ENCODE results near the gene FBXL16.

The FBXL16 gene

DNA sequence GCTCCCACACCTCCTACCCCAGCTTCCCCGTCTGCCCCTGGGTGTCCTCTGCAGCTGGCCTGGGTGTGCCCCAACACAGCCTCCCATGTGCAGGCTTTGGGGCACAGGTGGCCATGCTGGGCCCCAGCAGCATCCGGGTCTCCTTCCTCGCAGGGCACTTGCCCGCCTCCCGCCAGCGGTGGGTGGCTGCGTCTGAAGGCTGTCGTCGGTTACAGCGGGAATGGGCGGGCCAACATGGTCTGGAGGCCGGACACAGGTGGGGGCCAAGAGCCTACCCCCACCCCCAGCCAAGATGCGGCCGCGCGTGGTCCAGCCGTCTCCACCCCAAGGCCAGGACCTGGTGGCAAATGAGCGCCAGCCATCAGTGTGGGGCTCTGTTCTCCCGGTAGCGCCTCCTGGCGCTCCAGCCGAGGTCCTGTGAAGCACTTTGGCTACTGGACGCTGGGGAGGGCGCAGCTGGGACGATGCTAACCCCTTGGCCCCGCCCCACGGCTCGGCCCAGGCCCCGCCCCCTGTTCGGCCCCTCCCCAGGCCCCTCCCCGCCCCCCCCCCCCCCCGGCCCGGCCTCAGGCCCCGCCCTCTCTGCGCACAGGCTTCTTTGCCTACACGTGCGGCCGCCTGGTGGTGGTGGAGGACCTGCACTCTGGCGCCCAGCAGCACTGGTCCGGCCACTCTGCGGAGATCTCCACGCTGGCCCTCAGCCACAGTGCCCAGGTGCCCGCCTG, 45.0 kb downstream of the FBXL16 start:
- peak; percentile 51 for DNase-seq (ENCODE audit: low read depth)

DNA sequence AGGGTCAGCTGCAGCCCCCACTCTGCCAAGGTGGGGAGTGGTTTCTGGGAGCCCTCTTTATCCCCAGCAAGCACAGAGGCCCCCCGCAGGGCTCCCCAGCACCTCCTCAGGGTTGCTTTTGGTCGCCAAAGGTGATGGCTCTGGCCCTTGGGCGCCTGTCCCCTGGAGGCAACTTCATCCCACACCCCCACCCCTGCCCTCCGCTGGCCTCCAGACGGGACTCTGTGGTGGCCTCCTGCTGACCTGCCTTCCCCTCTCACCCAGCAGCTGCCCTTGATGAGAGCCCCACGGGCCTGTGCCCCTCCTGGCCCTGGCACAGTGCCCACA, 45.5 kb downstream of the FBXL16 start:
- DNase-seq (ENCODE audit: low read depth): no peak

DNA sequence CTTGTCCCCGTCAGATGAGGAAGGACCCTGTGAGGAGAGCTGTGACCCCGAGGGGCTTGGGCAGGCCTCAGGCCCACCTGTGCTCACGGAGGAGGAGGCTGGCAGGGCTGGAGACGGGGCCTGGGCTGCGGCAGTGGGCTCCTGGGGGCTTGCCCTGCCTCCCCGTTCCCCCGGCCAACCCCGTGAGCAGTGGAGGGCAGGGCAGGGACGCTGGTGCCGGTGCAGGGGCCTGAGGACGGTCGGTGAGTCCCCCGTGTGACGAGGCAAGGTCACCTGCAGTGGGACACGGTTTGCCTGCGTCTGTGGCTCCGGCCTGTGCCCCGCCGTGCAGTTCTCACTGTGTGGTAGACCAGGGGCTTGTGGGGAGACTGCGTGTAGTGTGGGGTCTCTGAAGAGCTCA, 46.0 kb downstream of the FBXL16 start:
- no peak for DNase-seq (ENCODE audit: low read depth)

DNA sequence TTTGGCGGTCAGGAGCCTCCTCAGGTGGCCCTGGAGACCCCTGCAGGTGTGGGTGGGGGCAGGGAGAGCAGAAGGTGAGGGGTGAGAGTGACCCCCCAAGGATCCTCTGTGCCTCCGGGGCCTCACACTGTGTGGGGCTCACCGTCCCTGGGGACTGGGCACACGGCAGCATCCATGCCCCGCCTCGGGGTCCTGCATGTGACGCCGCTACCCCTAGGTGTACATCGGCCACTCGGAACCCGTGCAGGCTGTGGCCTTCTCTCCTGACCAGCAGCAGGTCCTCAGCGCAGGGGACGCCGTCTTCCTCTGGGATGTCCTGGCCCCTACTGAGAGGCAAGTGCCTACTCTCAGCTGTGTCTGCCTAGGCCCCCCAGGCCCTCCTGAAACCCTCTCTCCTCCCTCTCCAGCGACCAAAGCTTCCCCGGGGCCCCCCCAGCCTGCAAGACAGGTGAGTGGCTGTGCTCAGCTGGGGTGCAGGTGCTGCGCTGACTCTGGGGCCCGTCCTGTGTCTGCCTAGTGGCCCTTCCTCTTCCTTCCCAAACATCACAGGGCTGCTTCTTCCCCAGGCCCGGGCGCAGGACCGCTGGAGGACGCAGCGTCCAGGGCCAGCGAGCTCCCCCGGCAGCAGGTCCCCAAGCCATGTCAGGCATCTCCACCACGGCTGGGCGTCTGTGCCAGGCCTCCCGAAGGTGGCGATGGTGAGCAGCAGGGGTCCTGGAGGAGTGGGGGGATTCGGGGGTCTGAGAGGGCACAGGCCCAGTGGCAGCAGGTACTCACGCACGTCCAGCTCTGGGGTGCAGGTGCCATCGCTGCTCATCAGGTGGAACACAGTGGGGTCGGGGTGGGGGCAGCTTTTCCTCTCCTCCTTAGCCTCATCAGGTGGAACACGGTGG, 46.7 kb downstream of the FBXL16 start:
- no peak for DNase-seq (ENCODE audit: low read depth)

DNA sequence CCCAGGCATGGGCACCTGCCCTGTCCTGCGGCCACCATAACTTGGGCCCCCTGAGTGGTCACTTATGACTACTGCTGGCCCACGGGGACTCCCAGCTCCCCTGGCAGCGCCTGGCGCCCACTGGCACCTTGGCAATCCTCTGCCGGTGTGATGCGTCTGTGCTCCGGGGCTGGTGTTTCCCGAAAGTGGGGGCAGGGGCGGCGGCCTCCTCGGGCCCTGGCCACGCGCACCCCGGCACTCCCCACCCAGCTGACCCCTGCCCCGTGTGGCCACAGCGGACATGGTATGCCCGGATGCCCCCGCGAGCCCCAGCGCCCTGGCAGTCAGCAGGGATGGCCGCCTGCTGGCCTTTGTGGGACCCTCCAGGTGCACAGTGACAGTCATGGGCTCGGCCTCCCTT, 48.1 kb downstream of the FBXL16 start:
- no peak for DNase-seq (ENCODE audit: low read depth)

DNA sequence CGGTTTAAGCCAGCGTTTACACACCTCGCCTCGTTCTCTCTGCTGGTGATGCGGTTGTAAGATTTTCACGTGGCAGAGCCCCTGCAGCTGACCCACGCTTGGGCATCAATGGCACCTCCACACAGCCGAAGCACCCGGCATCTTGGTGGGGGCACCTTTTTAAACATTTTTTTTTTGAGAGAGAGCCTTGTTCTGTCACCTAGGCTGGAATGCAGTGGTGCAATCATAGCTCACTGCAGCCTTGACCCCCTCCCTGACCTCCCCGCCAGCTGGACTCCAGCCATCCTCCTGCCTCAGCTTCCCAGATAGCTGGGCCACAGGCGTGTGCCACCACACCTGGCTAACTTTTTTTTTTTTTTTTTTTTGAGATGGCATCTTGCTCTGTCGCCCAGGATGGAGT, 51.6 kb downstream of the FBXL16 start:
- DNase-seq (ENCODE audit: low read depth): no peak

DNA sequence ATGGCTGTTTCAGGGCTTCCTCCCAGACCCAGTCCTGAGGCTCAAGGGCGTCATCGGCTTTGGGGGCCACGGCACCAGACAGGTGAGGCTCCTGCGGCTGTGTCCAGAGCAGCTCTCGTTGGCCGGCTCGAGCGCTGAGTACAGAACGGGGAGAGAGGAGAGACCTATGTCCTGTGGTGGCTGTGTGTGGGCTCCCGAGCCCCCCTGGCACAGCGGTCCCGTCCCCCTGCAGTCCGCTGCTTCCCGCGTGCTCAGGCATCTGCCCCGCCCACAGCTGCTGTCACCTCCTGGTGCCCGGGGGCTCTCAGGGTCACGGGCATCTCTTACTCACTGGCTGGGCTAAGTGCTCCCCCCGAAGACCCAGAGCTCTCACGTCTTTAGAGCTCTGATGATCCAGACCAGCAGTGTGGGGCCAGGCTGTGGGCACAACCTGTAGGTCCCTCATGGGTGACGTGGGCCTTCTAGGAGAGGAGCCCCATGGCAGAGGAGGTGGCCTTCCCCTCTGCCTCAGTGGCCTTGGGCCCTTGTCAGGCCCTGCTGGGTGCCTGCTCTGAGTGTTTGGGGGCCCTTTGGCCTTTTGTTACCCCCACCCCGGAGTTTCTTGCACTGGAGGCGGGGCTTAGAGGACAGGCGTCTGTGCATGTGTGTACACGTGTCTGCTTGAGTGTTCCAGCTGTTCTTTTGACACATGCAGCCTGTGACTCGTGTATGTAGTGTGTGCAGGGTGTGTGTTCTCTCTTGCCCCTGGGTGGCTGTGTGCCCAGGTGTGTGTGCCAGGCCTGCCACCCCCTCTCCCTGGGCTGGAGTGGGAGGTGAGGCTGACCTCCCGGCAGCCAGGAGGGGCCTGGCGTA, 52.9 kb downstream of the FBXL16 start:
- DNase-seq (ENCODE audit: low read depth): no peak

DNA sequence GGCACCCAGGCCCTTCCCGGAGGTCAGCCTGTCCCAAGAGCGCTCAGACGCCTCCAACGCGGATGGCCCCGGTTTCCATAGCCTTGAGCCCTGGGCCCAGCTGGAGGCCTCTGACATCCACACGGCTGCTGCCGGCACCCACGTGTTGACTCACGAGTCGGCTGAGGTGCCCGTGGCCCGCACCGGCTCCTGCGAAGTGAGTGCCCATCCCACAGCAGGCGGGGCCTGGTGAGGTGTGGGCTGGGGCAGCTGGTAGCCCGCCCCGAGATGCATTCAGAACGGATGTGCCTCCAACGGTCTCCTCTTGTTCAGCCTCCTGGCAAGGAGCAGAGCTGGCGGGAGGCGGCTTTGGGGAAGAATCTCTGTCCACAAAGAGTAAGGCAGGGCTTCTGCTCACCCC, 53.8 kb downstream of the FBXL16 start:
- DNase-seq (ENCODE audit: low read depth): no peak

DNA sequence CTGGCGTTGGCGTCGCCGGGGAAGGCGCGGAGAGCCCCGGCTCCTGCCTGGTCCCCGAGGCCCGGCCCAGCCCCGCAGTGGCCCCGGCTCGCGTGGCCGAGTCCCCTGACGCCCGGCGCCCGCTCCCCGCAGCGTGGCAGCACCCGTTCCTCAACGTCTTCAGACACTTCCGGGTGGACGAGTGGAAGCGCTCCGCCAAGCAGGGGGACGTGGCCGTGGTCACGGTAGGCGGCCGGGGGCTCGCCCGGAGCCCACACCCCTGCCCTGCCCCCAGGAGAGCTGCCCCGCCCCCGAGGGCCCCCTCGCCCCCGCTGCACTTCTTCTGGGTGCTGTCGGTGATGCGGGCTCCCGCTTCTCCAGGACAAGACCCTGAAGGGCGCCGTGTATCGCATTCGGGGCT, 56.0 kb downstream of the FBXL16 start:
- no peak for DNase-seq (ENCODE audit: low read depth)

DNA sequence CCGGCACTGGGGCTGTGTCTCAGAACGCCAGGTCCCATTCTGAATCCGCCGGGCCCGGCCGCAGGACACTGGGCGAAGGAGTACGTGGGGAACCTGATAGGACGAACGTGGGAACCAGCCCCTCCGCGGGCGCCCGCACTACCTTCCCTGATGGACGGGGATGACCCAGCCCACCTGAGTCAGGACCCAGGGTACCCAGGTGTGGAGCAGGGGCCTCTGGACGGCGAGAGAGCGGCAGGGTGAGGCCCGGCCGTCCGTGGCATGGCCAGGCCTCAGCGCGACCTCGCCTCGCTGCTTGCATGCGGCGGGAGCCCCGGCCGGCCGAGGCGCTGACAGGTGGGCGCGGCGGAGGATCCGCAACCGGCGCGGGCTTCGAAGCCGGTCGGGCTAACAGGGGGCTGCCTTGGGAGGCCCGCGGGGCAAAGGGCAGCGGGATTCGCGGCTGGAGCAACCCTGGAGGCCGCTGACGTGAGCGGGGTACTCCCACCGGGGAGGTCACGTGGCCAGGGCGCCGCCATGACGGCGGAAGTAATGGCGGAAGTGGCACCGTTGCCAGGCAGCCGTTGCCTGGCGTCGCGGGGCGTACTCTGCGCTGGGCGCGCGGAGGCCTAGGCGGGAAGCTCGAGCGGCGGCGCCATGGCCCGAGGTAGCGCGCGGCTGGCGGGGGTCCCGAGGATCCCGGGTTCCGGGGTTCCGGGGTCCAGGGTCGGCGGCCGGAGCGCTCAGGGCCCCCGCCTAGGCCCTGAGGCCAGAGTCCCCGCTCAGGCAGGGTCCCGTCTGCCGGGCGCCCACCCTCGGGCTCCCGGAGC, 56.6 kb downstream of the FBXL16 start, which contains the start of gene WDR90:
Gene WDR90 (plus strand): TSS at position 585 of the 809 bp plus-strand sequence. CDS start 52 bp downstream, at position 637.
- DNase-seq (ENCODE audit: low read depth): peak; percentile 89

DNA sequence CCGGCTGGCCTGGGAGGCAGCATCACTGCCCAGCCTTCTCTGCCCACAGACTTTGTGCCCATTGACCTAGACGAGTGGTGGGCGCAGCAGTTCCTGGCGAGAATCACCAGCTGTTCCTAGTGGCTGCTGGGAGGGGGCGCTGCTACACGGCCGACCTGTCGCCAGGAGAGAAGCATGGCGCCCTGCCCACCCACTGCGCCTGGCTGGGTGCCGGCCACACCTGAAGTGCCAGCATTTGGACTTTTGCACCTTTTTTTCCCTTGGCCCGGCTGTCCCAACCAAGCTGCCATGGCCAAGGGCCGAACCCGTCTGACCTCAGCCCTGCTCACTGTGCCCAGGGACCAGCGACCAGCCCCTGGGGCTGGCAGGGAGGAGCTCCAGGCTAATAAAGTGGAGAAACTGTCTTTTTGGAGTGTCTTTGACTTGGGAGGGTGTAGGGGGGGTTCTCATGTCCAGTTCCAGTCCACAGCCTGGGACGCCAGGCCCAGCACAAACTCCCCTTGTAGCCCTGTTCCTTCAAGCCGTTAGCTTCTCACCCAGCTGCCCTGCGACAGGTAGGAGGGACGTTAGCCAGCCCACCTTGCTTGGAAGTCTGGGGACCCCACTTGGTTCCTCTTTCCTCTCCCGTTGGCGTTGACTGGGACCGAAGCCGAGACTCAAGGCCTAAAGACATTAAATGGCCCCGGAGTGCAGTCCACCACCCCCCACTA, 57.4 kb downstream of the FBXL16 start:
- DNase-seq (ENCODE audit: low read depth): no peak

DNA sequence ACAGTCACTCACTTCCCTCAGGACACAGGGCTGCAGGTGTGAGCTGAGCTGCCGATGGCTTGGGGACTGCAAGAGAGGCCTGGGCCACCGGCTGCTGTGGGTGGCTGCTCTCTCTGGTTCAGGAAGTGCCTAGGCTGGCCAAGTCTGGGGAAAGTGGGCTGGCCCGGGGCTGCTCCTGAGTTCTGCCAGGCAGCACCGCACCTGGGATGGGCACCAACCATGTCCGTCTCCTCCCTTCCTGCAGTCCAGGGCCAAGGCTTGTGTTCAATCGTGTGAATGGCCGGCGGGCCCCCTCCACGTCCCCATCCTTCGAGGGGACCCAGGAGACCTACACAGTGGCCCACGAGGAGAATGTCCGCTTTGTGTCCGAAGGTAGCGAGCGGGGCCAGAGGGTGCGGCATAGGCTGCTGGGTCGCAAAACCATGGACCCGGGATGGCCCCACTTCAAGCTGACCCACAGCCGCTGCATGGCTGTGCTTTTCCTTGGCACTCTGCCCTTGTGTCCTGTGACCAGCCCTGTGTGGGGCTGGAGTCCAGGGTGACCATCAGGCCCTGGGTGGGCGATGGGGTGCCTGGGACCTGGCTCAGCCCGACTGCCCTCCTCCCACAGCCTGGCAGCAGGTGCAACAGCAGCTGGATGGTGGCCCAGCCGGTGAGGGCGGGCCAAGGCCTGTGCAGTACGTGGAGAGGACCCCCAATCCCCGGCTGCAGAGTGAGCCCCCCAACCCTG, 58.3 kb downstream of the FBXL16 start:
- no peak for DNase-seq (ENCODE audit: low read depth)

DNA sequence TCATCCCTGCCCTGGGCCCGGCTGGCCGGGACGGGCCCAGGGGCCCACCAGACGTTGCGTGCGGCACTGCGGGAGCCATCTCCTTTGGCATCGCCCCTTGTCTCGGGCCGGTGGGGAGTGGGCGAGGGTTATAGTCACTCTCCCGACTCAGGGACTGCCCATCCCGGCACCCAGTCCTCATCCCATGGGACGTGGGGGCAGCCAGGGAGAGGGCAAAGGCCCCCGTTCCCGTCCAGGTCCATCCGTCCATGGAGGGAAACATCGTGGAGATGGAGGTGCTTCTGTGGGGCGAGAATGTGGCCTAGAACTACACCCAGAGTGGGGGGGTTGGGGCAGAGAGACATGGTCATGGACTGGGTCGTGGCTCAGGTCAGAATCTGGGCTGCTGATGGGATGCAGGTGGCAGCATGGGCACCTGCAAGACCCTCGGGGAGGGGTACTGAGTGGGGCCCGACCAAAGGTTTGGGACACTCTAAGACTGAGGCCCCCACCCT, 58.9 kb downstream of the FBXL16 start:
- DNase-seq (ENCODE audit: low read depth): no peak

DNA sequence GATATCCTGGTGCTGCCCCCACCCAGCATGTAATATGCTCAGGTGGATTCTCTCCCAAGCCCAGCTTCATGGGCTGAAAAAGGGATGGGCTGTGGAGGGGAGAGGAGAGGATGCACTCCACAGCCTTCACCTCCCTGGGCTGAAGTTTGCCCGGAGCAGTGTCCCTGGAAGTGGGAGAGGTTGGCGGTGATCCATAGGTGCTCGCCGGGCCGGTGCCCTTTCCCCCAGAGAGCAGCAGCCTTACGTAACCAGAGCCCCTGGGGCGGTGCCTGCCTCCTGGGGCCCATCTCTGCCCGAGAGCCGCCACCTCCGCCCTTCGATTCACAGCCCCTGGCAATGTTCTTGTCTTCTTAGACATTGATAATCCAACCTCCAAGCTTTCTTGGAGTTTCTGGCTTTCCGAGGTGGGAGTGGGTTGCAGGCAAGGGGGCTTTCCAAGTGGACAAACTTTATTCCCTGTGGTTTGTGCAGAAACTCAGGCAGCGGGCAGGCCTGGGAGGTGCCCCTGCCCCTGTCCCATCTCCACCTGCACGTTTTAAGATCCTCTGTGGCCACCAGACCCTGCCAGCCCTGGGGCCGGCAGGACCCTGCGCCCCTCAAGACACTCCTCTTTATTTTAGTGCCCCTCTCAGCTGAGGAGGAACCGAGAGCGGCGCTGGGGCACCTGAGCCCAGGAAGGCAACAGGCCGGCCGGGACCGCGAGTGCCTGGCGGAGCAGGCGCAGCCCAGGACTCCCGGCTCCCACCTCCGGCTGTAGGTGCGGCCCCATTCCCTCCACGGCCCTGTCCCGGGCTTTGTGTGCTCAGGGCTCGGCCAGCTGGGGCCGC, 59.5 kb downstream of the FBXL16 start:
- no peak for DNase-seq (ENCODE audit: low read depth)

DNA sequence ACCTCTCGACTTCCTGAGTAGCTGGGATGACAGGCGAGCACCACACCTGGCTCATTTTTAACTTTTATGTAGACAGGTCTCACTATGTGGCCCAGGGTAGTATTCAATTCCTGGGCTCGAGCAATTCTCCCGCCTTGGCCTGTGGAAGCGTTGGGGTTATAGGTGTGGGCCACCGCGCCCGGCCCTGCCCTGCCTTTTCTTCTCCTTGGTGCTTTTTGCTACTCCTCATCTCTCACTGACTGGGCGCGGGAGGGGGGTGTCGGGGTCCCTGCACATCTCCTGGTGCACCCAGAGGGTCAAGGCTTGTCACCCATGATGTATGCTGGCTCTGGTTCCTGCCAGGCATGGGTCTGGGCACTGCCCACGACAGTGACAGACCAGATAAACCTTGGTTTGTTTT, 61.0 kb downstream of the FBXL16 start:
- DNase-seq (ENCODE audit: low read depth): no peak

DNA sequence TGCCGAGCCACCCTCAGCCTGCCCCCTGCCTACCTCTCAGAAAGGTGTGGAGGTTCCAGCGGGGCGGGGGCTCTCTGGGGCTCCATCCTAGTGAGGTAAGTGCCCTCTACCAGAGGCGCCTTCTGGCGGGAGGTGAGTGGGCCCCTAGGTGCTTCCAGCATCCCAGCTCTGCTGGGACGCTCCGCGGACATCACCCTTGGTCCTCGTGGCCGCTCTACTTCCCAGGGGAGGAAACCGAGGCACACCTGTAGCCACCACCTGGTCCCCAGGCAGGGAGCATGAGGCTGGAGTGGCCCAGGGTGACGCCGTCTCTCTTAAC, 62.6 kb downstream of the FBXL16 start:
- DNase-seq (ENCODE audit: low read depth): no peak

Measured in T-helper 22 cell (primary cell).